ENCODE results near the gene CNIH1. TPM values are rescaled to one million over a fixed set of nuclear protein-coding genes. Genes with fewer than 3 reads are reported as not detected.

The CNIH1 gene
- total and polyA plus RNA-seq, 2 of the 13 experiments (the other 11 are each of a cell fraction or from before 2014, with no cell fraction given) = 166 to 421 TPM

DNA sequence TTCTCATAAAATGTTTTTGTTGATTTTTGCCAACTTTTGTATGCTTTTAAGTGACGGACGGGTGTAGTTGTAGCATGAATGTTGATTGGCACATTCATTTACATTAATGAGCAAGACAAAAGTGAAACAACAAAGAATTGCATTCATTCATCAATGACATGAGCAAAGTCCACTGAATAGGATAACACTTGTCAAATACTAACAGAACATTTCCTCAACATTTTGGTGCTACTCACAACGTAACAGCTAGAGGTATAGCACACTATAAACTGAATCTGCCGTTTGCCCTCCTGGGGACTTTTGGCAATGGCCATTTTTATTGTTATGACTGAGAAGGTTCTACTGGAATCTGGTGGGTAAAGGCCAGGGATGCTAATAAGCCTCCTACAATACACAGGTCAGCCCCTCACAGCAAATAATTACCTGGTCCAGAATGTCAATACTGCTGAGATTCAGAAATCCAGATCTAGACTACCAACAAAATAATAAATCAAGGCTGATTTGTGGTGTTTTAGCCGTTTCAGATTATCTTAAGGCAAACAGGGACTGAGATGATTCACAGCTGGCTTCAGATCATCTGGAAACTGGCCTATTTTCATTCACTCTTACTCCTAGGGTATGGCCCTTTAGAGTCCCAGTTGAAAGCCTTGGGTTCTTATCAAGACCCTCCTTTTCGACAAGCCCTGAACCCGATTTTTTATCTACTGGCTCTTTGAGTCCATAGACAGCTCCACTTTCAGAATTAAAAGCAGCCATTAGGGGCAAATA is 66.9 kb downstream of the CNIH1 start (continued):
- TF ChIP-seq, protein P1, sequence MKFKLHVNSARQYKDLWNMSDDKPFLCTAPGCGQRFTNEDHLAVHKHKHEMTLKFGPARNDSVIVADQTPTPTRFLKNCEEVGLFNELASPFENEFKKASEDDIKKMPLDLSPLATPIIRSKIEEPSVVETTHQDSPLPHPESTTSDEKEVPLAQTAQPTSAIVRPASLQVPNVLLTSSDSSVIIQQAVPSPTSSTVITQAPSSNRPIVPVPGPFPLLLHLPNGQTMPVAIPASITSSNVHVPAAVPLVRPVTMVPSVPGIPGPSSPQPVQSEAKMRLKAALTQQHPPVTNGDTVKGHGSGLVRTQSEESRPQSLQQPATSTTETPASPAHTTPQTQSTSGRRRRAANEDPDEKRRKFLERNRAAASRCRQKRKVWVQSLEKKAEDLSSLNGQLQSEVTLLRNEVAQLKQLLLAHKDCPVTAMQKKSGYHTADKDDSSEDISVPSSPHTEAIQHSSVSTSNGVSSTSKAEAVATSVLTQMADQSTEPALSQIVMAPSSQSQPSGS (CRISPR knock-in tag; IDR thresholded peaks at IDR 0.05) = 0 out of 2 replicates have a peak, but pooled peaks have one; percentile 45
- TF ChIP-seq, protein P2, sequence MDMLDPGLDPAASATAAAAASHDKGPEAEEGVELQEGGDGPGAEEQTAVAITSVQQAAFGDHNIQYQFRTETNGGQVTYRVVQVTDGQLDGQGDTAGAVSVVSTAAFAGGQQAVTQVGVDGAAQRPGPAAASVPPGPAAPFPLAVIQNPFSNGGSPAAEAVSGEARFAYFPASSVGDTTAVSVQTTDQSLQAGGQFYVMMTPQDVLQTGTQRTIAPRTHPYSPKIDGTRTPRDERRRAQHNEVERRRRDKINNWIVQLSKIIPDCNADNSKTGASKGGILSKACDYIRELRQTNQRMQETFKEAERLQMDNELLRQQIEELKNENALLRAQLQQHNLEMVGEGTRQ (IDR thresholded peaks at IDR 0.05; ENCODE audit: low read depth, low read length) = no peak
- TF ChIP-seq, protein P2 (CRISPR knock-in tag; IDR thresholded peaks at IDR 0.05; ENCODE audit: borderline replicate concordance) = no peak
- TF ChIP-seq CBX5 (CRISPR knock-in tag; IDR thresholded peaks at IDR 0.05; ENCODE audit: borderline replicate concordance) = no peak
- no peak for TF ChIP-seq ZNF207 (IDR thresholded peaks at IDR 0.05; ENCODE audit: borderline replicate concordance)
- no peak for TF ChIP-seq IKZF1 (IDR thresholded peaks at IDR 0.05)
- TF ChIP-seq KDM2A (CRISPR knock-in tag; IDR thresholded peaks at IDR 0.05; ENCODE audit: borderline replicate concordance, low read depth) = no peak
- TF ChIP-seq, protein P3, sequence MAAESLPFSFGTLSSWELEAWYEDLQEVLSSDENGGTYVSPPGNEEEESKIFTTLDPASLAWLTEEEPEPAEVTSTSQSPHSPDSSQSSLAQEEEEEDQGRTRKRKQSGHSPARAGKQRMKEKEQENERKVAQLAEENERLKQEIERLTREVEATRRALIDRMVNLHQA (CRISPR knock-in tag; IDR thresholded peaks at IDR 0.05) = no peak
- TF ChIP-seq MEIS1 (CRISPR knock-in tag; IDR thresholded peaks at IDR 0.05; ENCODE audit: borderline replicate concordance) = no peak
- TF ChIP-seq SOX13 (IDR thresholded peaks at IDR 0.05) = no peak
- TF ChIP-seq SOX13 (CRISPR knock-in tag; conservative IDR thresholded peaks at IDR 0.05 in 1 of 2, IDR thresholded peaks at IDR 0.05 in 1 of 2) = peak in 1 of 2 experiments; percentile 79; a peak in 2 of 4 replicates
- no peak for TF ChIP-seq TAF15 (IDR thresholded peaks at IDR 0.05; ENCODE audit: low read depth, low read length, poor library complexity, severe bottlenecking)
- TF ChIP-seq NCOA2 (CRISPR knock-in tag; IDR thresholded peaks at IDR 0.05) = 0 out of 2 replicates have a peak, but pooled peaks have one; percentile 14
- TF ChIP-seq SP140L (CRISPR knock-in tag; IDR thresholded peaks at IDR 0.05; ENCODE audit: borderline replicate concordance) = no peak
- TF ChIP-seq DR1 (CRISPR knock-in tag; IDR thresholded peaks at IDR 0.05) = no peak
- TF ChIP-seq SRSF9 (IDR thresholded peaks at IDR 0.05; ENCODE audit: borderline replicate concordance, insufficient read depth, low read depth, low read length, poor library complexity, severe bottlenecking) = no peak
- TF ChIP-seq, protein P4, sequence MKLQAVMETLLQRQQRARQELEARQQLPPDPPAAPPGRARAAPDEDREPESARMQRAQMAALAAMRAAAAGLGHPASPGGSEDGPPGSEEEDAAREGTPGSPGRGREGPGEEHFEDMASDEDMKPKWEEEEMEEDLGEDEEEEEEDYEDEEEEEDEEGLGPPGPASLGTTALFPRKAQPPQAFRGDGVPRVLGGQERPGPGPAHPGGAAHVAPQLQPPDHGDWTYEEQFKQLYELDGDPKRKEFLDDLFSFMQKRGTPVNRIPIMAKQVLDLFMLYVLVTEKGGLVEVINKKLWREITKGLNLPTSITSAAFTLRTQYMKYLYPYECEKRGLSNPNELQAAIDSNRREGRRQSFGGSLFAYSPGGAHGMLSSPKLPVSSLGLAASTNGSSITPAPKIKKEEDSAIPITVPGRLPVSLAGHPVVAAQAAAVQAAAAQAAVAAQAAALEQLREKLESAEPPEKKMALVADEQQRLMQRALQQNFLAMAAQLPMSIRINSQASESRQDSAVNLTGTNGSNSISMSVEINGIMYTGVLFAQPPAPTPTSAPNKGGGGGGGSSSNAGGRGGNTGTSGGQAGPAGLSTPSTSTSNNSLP (IDR thresholded peaks at IDR 0.05; ENCODE audit: low read depth, low read length) = peak; percentile 61; the same call in 1 of the 2 replicates
- TF ChIP-seq, protein P5, sequence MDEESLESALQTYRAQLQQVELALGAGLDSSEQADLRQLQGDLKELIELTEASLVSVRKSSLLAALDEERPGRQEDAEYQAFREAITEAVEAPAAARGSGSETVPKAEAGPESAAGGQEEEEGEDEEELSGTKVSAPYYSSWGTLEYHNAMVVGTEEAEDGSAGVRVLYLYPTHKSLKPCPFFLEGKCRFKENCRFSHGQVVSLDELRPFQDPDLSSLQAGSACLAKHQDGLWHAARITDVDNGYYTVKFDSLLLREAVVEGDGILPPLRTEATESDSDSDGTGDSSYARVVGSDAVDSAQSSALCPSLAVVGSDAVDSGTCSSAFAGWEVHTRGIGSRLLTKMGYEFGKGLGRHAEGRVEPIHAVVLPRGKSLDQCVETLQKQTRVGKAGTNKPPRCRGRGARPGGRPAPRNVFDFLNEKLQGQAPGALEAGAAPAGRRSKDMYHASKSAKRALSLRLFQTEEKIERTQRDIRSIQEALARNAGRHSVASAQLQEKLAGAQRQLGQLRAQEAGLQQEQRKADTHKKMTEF (CRISPR knock-in tag; IDR thresholded peaks at IDR 0.05) = peak; percentile 22; the same call in 1 of the 2 replicates
- TF ChIP-seq ZBTB7B (CRISPR knock-in tag; IDR thresholded peaks at IDR 0.05) = no peak
- no peak for TF ChIP-seq SOX6 (IDR thresholded peaks at IDR 0.05)
- TF ChIP-seq SOX6 (CRISPR knock-in tag; IDR thresholded peaks at IDR 0.05) = peak; percentile 53; the same call in 1 of the 2 replicates
- TF ChIP-seq POLR2AphosphoS2 (IDR thresholded peaks at IDR 0.05; ENCODE audit: low read depth, low read length) = no peak

Measured in HepG2 (cell line).